Measurements from ENCODE around the gene TAF1B. TPM values are rescaled to one million over a fixed set of nuclear protein-coding genes. Genes with fewer than 3 reads are reported as not detected.
A peak's percentile ranks its signal among the peaks of the same experiment; 100 is the strongest.

Gene TAF1B
- total RNA-seq, 1 donor, result 29.8 TPM

- TF ChIP-seq CTCF (IDR thresholded peaks at IDR 0.05; ENCODE audit: insufficient read depth, low read depth, low read length), result no peak
These were observed 137.2 kb downstream of the TAF1B start for GRCh38 chr2:9980520-9980919.

GRCh38 chr2:9981655-9982054 lies 138.4 kb downstream of the TAF1B start:
- TF ChIP-seq CTCF (IDR thresholded peaks at IDR 0.05; ENCODE audit: insufficient read depth, low read depth, low read length), result no peak

More at GRCh38 chr2:9980520-9980919, 137.2 kb downstream of the TAF1B start:
- H3K4me3 ChIP-seq (ENCODE audit: low read depth, low read length), result no peak overlapping the region
- DNase-seq (ENCODE audit: low read depth), result no peak

GRCh38 chr2:9982248-9982647 lies 139.0 kb downstream of the TAF1B start:
- peak; percentile 67 for DNase-seq (ENCODE audit: low read depth)
- TF ChIP-seq CTCF (IDR thresholded peaks at IDR 0.05; ENCODE audit: insufficient read depth, low read depth, low read length), result no peak
- no peak overlapping the region for H3K4me3 ChIP-seq (ENCODE audit: low read depth, low read length)

More at GRCh38 chr2:9981655-9982054, 138.4 kb downstream of the TAF1B start:
- DNase-seq (ENCODE audit: low read depth), result no peak
- H3K4me3 ChIP-seq (ENCODE audit: low read depth, low read length), result no peak overlapping the region

- no peak for TF ChIP-seq CTCF (IDR thresholded peaks at IDR 0.05; ENCODE audit: insufficient read depth, low read depth, low read length)
- no peak for DNase-seq (ENCODE audit: low read depth)
- no peak overlapping the region for H3K4me3 ChIP-seq (ENCODE audit: low read depth, low read length)
These were observed 139.6 kb downstream of the TAF1B start for GRCh38 chr2:9982891-9983290.

- DNase-seq (ENCODE audit: low read depth), result no peak
- H3K4me3 ChIP-seq (ENCODE audit: low read depth, low read length), result no peak overlapping the region
- TF ChIP-seq CTCF (IDR thresholded peaks at IDR 0.05; ENCODE audit: insufficient read depth, low read depth, low read length), result no peak
These were observed 140.3 kb downstream of the TAF1B start for GRCh38 chr2:9983401-9984216.

Other genes with a start within 250 kb of the TAF1B start
- gene YWHAQ, start 212.5 kb upstream of the TAF1B start, total RNA-seq, result 260 and 283 TPM in 2 replicates
- 0.64 and 1.7 TPM in 2 replicates for gene GRHL1, start 108.2 kb downstream of the TAF1B start, total RNA-seq
- 6.9 and 9.7 TPM in 2 replicates for gene KLF11, start 200.1 kb downstream of the TAF1B start, total RNA-seq
- gene CYS1, start 236.9 kb downstream of the TAF1B start, total RNA-seq, result 1.6 and 2.2 TPM in 2 replicates